GM06990 (cell line): ENCODE data around the gene WDFY3.

ENCODE experiments used
- DNase-seq: peaks from one replicate; pipeline ENCODE4 v3.0.0-alpha.2; 2011; ENCODE audit not compliant: insufficient read length; ENCODE audit errors: extremely low read depth
- H3K27me3 ChIP-seq: replicated peaks from 2 replicates; pipeline ENCODE4 v1.6.0; 2011; ENCODE audit warnings: low read length; ENCODE audit not compliant: control insufficient read depth, insufficient read depth
- H3K36me3 ChIP-seq: 2 replicates; pipeline ENCODE4 v1.5.1; 2011; ENCODE audit warnings: low read length; ENCODE audit not compliant: control insufficient read depth, insufficient read depth
- H3K4me3 ChIP-seq: replicated peaks from 2 replicates; pipeline ENCODE4 v1.5.1; 2011; ENCODE audit warnings: low read depth, mild to moderate bottlenecking, control low read depth, low read length
- CTCF ChIP-seq: IDR thresholded peaks from 2 replicates; pipeline ENCODE4 v1.5.1; 2011; ENCODE audit warnings: low read length, control low read depth, mild to moderate bottlenecking, inconsistent platforms; ENCODE audit not compliant: insufficient read depth, poor library complexity, severe bottlenecking

The WDFY3 gene

GRCh38 chr4:84892950-84893349 is 73.5 kb downstream of the WDFY3 start:
- no peaks in the 10 kb centered on the region for H3K27me3 ChIP-seq
- no peak for DNase-seq
- TF ChIP-seq CTCF, result no peak
- H3K4me3 ChIP-seq, result no peak overlapping the region
- no peaks in the 10 kb centered on the region for H3K36me3 ChIP-seq

GRCh38 chr4:84887824-84888223 is 78.7 kb downstream of the WDFY3 start:
- no peaks in the 10 kb centered on the region for H3K36me3 ChIP-seq
- DNase-seq, result no peak
- no peak for TF ChIP-seq CTCF
- no peak overlapping the region for H3K4me3 ChIP-seq
- H3K27me3 ChIP-seq, result no peaks in the 10 kb centered on the region

GRCh38 chr4:84879651-84880200 is 86.8 kb downstream of the WDFY3 start:
- no peaks in the 10 kb centered on the region for H3K27me3 ChIP-seq
- DNase-seq, result no peak
- no peaks in the 10 kb centered on the region for H3K36me3 ChIP-seq
- no peak overlapping the region for H3K4me3 ChIP-seq
- no peak for TF ChIP-seq CTCF

GRCh38 chr4:84878546-84878945 is 87.9 kb downstream of the WDFY3 start:
- H3K36me3 ChIP-seq, result no peaks in the 10 kb centered on the region
- TF ChIP-seq CTCF, result no peak
- H3K27me3 ChIP-seq, result no peaks in the 10 kb centered on the region
- DNase-seq, result no peak
- no peak overlapping the region for H3K4me3 ChIP-seq

- no peak overlapping the region for H3K4me3 ChIP-seq
- no peak for TF ChIP-seq CTCF
- no peaks in the 10 kb centered on the region for H3K36me3 ChIP-seq
- DNase-seq, result no peak
- H3K27me3 ChIP-seq, result no peaks in the 10 kb centered on the region
Measured at GRCh38 chr4:84878090-84878489, 88.4 kb downstream of the WDFY3 start.
